GM12878 (cell line): ENCODE results near the gene MBD5. TPM values are rescaled to one million over a fixed set of nuclear protein-coding genes. Genes with fewer than 3 reads are reported as not detected.
A peak's percentile ranks its signal among the peaks of the same experiment; 100 is the strongest.

Source experiments
- ATAC-seq: fragments of 200-7000 bp; cut with Tn5 transposase; 3 replicates; pipeline ENCODE4 v1.9.1; 2020; ENCODE audit warnings: mild to moderate bottlenecking, moderate library complexity
- BruUV-seq: library from RNA; stranded (reverse); fragments of 400-500 nt; replicated peaks from 2 replicates; lab custom pipeline; 2021; lab: Mats Ljungman, UMichigan
- CTCF ChIA-PET: fragments of 300-600 bp; sonication (Branson Sonifier 250); formaldehyde crosslinking; extraction: SDS; loops from one replicate; lab custom pipeline; 2021; ENCODE audit warnings: inconsistent platforms; lab: Yijun Ruan, JAX
- POLR2A ChIA-PET: fragments of 350-600 bp; formaldehyde crosslinking; extraction: SDS; loops from one replicate; lab custom pipeline; 2021; ENCODE audit warnings: inconsistent platforms; lab: Charles Lee
- RAD21 ChIA-PET: fragments of 300-600 bp; sonication (Branson Sonifier 250); formaldehyde crosslinking; loops from one replicate; lab custom pipeline; 2023; ENCODE audit warnings: antibody characterized with exemption; ENCODE audit not compliant: unreplicated experiment; lab: Charles Lee
- SMC1A ChIA-PET: fragments of 300-600 bp; sonication (Branson Sonifier 250); formaldehyde crosslinking; loops from one replicate; lab custom pipeline; 2023; ENCODE audit not compliant: unreplicated experiment, uncharacterized antibody; lab: Charles Lee
- DNase-seq: peaks from one replicate; pipeline ENCODE4 v3.0.0-alpha.2; 2011; ENCODE audit warnings: low read depth, low spot score
- FAIRE-seq: peaks from 3 replicates; lab custom pipeline; 2011; peaks lifted over from hg19 to GRCh38; lab: Jason Lieb, UNC
- H2AFZ ChIP-seq: 2 replicates; pipeline ENCODE4 v1.6.0; 2011; ENCODE audit warnings: low read depth, low read length, control low read depth; ENCODE audit not compliant: control insufficient read depth
- H3K27ac ChIP-seq: 2 replicates; pipeline ENCODE4 v1.5.1; 2011; ENCODE audit warnings: control low read depth; ENCODE audit not compliant: control insufficient read depth, insufficient read depth
- H3K27me3 ChIP-seq, 2 experiments: replicated peaks in 1 of 2; 2 replicates each; pipeline versions ENCODE4 v1.6.0 to v1.6.1; 2011; ENCODE audit warnings: low read length in 1 of 2; ENCODE audit not compliant: control insufficient read depth in 2 of 2, insufficient read depth in 2 of 2
- H3K36me3 ChIP-seq, 2 experiments: 2 replicates each; pipeline ENCODE4 v1.5.1; 2011; ENCODE audit warnings: low read length in 1 of 2; ENCODE audit not compliant: control insufficient read depth in 2 of 2, insufficient read depth in 2 of 2
- H3K4me1 ChIP-seq: 2 replicates; pipeline ENCODE4 v1.6.1; 2011; ENCODE audit warnings: mild to moderate bottlenecking, low read length, moderate library complexity, mixed read lengths; ENCODE audit not compliant: control insufficient read depth, insufficient read depth
- H3K4me2 ChIP-seq: 2 replicates; pipeline ENCODE4 v1.6.0; 2011; ENCODE audit warnings: control low read depth; ENCODE audit not compliant: control insufficient read depth, insufficient read depth
- H3K4me3 ChIP-seq: fragments of 200-600 bp; sonication (generic); 2 replicates; pipeline ENCODE4 v1.5.1; 2016
- H3K79me2 ChIP-seq: 2 replicates; pipeline ENCODE4 v1.6.0; 2011; ENCODE audit warnings: low read length; ENCODE audit not compliant: control insufficient read depth, insufficient read depth
- H3K9ac ChIP-seq: 2 replicates; pipeline ENCODE4 v1.8.0; 2011; ENCODE audit warnings: low read length, control low read depth, mixed read lengths; ENCODE audit not compliant: control insufficient read depth, insufficient read depth
- H3K9me3 ChIP-seq: replicated peaks from 3 replicates; pipeline ENCODE4 v1.5.1; 2011; ENCODE audit warnings: mild to moderate bottlenecking, low read length; ENCODE audit not compliant: control insufficient read depth, insufficient read depth
- H4K20me1 ChIP-seq: 2 replicates; pipeline ENCODE4 v1.6.0; 2011; ENCODE audit not compliant: control insufficient read depth, insufficient read depth
- E2F8 ChIP-seq: fragments of 450-650 bp; IDR thresholded peaks from 2 replicates; pipeline ENCODE4 v1.6.1; 2018; ENCODE audit warnings: mild to moderate bottlenecking, low read depth, moderate library complexity; ENCODE audit not compliant: partially characterized antibody
- E4F1 ChIP-seq: fragments of 450-650 bp; IDR thresholded peaks from 2 replicates; pipeline ENCODE4 v1.6.1; 2018; ENCODE audit warnings: borderline replicate concordance, mild to moderate bottlenecking; ENCODE audit not compliant: partially characterized antibody
- ETV6 ChIP-seq, 2 experiments: fragments of 450-650 bp in 1 of 2; IDR thresholded peaks in 1 of 2; conservative IDR thresholded peaks in 1 of 2; 2 replicates each; pipeline ENCODE4 v1.6.1; 2014; ENCODE audit warnings: antibody characterized with exemption in 1 of 2, borderline replicate concordance in 1 of 2, low read depth in 1 of 2, mild to moderate bottlenecking in 1 of 2, moderate library complexity in 1 of 2
- EZH2 ChIP-seq: IDR thresholded peaks from 2 replicates; pipeline ENCODE4 v1.6.1; 2012; ENCODE audit warnings: low read depth, mild to moderate bottlenecking, control low read depth, inconsistent platforms, low read length, borderline replicate concordance; ENCODE audit not compliant: control insufficient read depth
- GATAD2B ChIP-seq: fragments of 450-650 bp; conservative IDR thresholded peaks from 2 replicates; pipeline ENCODE4 v1.6.1; 2017; ENCODE audit warnings: low read depth, mild to moderate bottlenecking, moderate library complexity
- JUNB ChIP-seq: IDR thresholded peaks from 2 replicates; pipeline ENCODE4 v1.6.1; 2016; ENCODE audit warnings: antibody characterized with exemption, mild to moderate bottlenecking
- MTA3 ChIP-seq: IDR thresholded peaks from 2 replicates; pipeline ENCODE4 v1.6.1; 2012; ENCODE audit warnings: low read length, inconsistent platforms, borderline replicate concordance
- NR2C1 ChIP-seq: fragments of 450-650 bp; IDR thresholded peaks from 2 replicates; pipeline ENCODE4 v1.6.1; 2017; ENCODE audit warnings: antibody characterized with exemption, mild to moderate bottlenecking, moderate library complexity
- PML ChIP-seq: IDR thresholded peaks from 2 replicates; pipeline ENCODE4 v1.6.1; 2012; ENCODE audit warnings: low read length, inconsistent platforms
- POLR2A ChIP-seq: IDR thresholded peaks from 2 replicates; pipeline ENCODE4 v1.6.1; 2011; ENCODE audit warnings: low read depth, mild to moderate bottlenecking, low read length
- RCOR1 ChIP-seq: conservative IDR thresholded peaks from 2 replicates; pipeline ENCODE4 v1.6.1; 2012; ENCODE audit warnings: low read depth, low read length, improper control_type of control experiment
- SUPT20H ChIP-seq: IDR thresholded peaks from 2 replicates; pipeline ENCODE4 v1.6.1; 2011; ENCODE audit warnings: low read depth, mild to moderate bottlenecking, low read length, moderate library complexity, borderline replicate concordance; ENCODE audit not compliant: control insufficient read depth
- TCF12 ChIP-seq: IDR thresholded peaks from 2 replicates; pipeline ENCODE4 v1.6.1; 2011; ENCODE audit warnings: low read depth, mild to moderate bottlenecking, low read length
- ZBED1 ChIP-seq: IDR thresholded peaks from 2 replicates; pipeline ENCODE4 v1.6.1; 2016; ENCODE audit warnings: borderline replicate concordance
- ZNF207 ChIP-seq: fragments of 450-650 bp; IDR thresholded peaks from 2 replicates; pipeline ENCODE4 v1.6.1; 2014; ENCODE audit warnings: antibody characterized with exemption, mild to moderate bottlenecking, borderline replicate concordance
- ZZZ3 ChIP-seq: IDR thresholded peaks from 2 replicates; pipeline ENCODE4 v1.6.1; 2011; ENCODE audit warnings: low read depth; ENCODE audit not compliant: control insufficient read depth, insufficient read length
- in situ Hi-C: fragments of 300-500 bp; cut with MboI; formaldehyde crosslinking; loops from 9 replicates; pipeline ENCODE4 v1.14.3; 2018; ENCODE audit warnings: mixed read lengths
- intact Hi-C: fragments of 100-400 bp; cut with micrococcal nuclease; formaldehyde crosslinking; loops from one replicate; pipeline ENCODE4 v1.14.2; 2022; ENCODE audit not compliant: unreplicated experiment
- polyA plus RNA-seq, 11 experiments: library from polyadenylated mRNA; depleted of rRNA in 4 of 11; unstranded in 6 of 11; stranded (reverse) in 5 of 11; fragments of >200 nt; fragmentation: Nextera tagmentation in 4 of 11; fragmentation: Illumina TruSeq in 1 of 11; extraction: Ambion mirVana in 4 of 11; extraction: Trizol in 1 of 11; gene quantifications; 1 replicate in 1 of 11; 2 replicates in 10 of 11; pipeline versions ENCODE4 v1.2.1 to v1.2.3, GENCODE V29; 2011 to 2016; ENCODE audit warnings: inconsistent platforms in 2 of 11, missing spikeins in 2 of 11, low read depth in 1 of 11
- total RNA-seq, 4 experiments: library from RNA; depleted of rRNA in 3 of 4; stranded (reverse); fragments of >200 nt in 3 of 4; fragmentation: Illumina TruSeq in 1 of 4; extraction: Trizol in 1 of 4; gene quantifications; 2 replicates each; pipeline versions ENCODE4 v1.2.1 to v1.2.3, GENCODE V29; 2013 to 2021

MBD5 gene
- total and polyA plus RNA-seq, 10 of the 15 experiments (the other 5 are each of a cell fraction or from before 2014, with no cell fraction given), result 7.4 to 58.0 (median 21.2) TPM

GRCh38 chr2:148049284-148049683 lies 28.4 kb downstream of the MBD5 start:
- Histone ChIP-seq H3K27me3 (no peaks in the 10 kb centered on the region), H3K4me1 (peaks cover 27% of the 10 kb centered on the region), H3K27ac (peak overlapping the region; percentile 67), H3K36me3 (no peaks in the 10 kb centered on the region), H4K20me1 (no peaks in the 10 kb centered on the region)
- DNase-seq, result no peak
- TF ChIP-seq SUPT20H (no peak), ZNF207 (no peak), E2F8 (no peak), PML (0 out of 2 replicates have a peak, but pooled peaks have one; percentile 36), EZH2 (no peak), NR2C1 (no peak), ETV6 (conservative IDR thresholded peaks at IDR 0.05 in 1 of 2, IDR thresholded peaks at IDR 0.05 in 1 of 2; ENCODE audit: borderline replicate concordance in 1 of 2, low read depth in 1 of 2) (peak in 1 of 2 experiments; percentile 7; a peak in 1 of 4 replicates), ZBED1 (no peak; the same call in 1 of the 2 replicates), RCOR1 (0 out of 2 replicates have a peak, but pooled peaks have one; percentile 27), POLR2A (no peak), TCF12 (no peak), MTA3 (peak; percentile 3; the same call in 1 of the 2 replicates), ZZZ3 (no peak), JUNB (peak; percentile 4; the same call in 1 of the 2 replicates), GATAD2B (no peak), E4F1 (no peak)
- TF ChIP-seq, all 136 proteins: peak for 5
- POLR2A ChIA-PET, result interaction anchor here (0.9 to 4.2 kb wide), 5 partner anchors 17 to 32 kb away, joined by 3 to 33 read pairs (median 3); partner anchors contain the start of genes MBD5 and ORC4
- BruUV-seq, result no TSS peak
- Histone ChIP-seq H3K79me2 (peaks cover 21% of the 10 kb centered on the region), H2AFZ (no peak overlapping the region), H3K4me3 (no peak overlapping the region), H3K4me2 (peak overlapping the region; percentile 46), H3K9me3 (no peaks in the 10 kb centered on the region; the same call in 2 of the 3 replicates), H3K9ac (no peak overlapping the region)
- RAD21 ChIA-PET, result interaction anchor here (1.0 to 3.9 kb wide), 6 partner anchors 8 to 459 kb away, joined by 3 to 82 read pairs (median 6); partner anchors contain the start of genes MBD5 and ORC4
- FAIRE-seq (no peak), ATAC-seq (peak; percentile 17)
- CTCF ChIA-PET, result interaction anchor here (0.8 to 1.7 kb wide), 4 partner anchors 9 to 30 kb away, joined by 3 to 11 read pairs (median 3); partner anchors contain the start of gene MBD5
- SMC1A ChIA-PET, result interaction anchor here (0.9 to 5.7 kb wide), 8 partner anchors 9 to 61 kb away, joined by 3 to 126 read pairs (median 4); partner anchors contain the start of genes MBD5 and ORC4
- in situ Hi-C loops, result no loop called here
- intact Hi-C loops, result loop anchor here (2.0 kb wide), 2 partner anchors 28 to 58 kb away; partner anchors contain the start of genes MBD5 and ORC4
